Stimulated activated CD4-positive, alpha-beta T cell treated with anti-CD3 and anti-CD28 coated beads, Interleukin-15, amount 100 ng/mL, for 48 hours (primary cell): ENCODE results near the gene ZNF44.

Experiments used
- DNase-seq, 2 donors: peaks; one replicate each; pipeline ENCODE4 v3.0.0-alpha.2; 2020; ENCODE audit warnings: low read depth in 2 of 2

ZNF44 gene

DNA sequence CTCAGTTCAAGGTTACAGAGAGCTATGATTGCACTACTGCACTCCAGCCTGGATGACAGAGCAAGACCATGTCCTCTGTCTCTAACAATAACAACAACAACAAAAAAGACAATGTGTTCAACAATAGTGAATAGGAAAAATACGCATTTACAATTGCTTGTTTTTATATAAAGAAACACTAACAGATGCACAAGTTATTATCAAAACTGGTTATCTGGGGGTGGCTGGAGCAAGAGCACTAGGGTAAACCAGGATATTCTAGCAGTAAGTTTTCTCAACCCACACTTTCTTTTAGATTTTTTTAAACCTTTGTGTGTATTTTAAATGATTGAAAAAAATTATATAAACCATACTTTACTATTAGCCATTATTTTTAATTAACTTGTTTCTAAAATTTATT, 33.1 kb downstream of the ZNF44 start:
- no peak for DNase-seq

DNA sequence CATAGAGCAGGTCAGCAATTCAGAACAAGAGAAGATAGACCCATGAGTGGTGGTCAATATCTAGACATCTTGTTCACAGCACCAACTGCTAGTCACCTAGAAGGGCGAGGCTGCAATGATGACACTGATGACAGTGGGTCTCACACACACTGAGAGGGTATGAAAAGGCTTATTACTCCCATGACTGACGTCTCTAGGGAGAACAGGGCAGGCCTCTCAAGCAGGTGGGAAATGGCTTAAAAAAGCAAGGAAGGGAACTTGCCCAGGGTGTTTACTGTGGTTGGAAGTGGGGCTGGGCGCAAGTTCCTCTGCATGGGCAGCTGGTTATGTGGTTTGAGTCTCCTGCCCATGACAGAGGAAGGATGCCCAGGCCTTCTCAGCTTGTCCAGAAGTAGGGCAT, 33.8 kb downstream of the ZNF44 start:
- DNase-seq, result no peak

DNA sequence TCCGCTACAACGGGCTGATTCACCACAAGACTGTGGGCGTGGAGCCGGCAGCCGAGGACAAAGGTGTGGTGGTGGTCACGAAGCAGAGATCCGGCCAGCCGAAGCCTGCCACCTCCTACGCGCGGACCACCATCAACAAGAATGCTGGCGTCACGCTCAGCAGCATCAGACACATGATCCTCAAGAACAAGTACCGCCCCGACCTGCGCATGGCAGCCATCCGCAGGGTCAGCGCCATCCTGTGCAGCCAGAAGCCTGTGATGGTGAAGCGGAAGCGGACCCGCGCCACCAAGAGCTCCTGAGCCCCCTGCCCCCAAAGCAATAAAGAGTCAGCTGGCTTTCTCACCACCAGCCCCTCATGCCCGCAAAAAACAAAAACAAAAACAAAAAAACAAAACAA, 34.4 kb downstream of the ZNF44 start:
- no peak for DNase-seq

DNA sequence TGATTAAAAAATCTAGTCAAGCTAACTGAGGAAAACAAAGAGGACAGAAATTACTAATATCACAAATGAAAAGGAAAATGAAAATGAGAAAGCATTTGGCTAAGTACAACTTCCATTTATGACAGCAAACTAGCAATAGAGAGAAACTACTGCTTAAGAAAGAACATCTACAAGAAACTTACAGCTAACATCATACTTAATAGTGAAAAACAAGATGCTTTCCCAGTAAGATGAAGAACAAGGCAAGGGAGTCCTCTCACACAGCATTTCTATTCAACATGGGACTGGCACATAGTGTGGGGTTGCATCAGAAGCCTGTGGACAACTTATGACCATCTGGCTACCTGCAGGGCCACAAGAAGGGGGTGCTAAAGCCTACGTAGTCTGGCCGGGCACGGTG, 39.3 kb downstream of the ZNF44 start:
- DNase-seq, result no peak

DNA sequence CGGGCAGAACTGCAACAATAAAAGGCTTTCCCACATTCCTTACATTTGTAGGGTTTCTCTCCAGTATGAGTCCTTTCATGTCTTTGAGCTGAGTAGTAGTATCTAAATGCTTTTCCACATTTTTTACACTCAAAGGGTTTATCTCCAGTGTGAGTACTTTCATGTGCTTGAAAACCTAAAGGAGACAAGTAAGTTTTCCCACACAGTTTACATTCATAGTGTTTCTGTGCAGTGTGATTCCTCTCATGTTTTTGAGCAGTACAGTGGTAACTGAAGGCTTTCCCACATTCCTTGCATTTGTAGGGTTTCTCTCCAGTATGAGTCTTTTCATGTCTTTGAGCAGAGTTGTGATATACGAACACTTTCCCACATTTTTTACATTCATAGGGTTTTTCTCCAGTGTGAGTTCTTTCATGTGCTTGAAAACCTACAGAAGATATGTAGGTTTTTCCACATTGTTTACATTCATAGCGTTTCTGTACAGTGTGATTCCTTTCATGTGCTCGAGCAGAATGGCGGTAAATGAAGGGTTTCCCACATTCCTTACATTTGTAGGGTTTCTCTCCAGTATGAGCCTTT, 47.0 kb downstream of the ZNF44 start:
- DNase-seq, result no peak

DNA sequence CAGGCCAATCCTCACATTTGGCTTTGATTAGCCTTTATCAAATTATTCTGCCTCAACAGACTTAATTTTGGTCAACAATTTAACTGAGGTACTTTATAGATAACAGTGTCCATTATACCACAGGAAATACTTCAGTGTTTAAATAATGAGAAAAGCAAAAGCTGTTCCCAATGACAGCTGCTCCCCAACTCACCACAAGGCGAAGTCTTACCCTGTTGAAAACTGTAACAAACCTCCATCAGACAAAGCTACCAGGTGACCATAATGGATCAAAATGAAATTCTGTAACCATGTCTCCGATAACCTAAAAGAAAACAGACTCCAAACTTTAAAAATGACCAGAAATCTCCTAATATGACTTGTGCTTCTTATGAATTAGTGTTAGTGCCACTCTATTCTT, 50.3 kb downstream of the ZNF44 start:
- no peak for DNase-seq

DNA sequence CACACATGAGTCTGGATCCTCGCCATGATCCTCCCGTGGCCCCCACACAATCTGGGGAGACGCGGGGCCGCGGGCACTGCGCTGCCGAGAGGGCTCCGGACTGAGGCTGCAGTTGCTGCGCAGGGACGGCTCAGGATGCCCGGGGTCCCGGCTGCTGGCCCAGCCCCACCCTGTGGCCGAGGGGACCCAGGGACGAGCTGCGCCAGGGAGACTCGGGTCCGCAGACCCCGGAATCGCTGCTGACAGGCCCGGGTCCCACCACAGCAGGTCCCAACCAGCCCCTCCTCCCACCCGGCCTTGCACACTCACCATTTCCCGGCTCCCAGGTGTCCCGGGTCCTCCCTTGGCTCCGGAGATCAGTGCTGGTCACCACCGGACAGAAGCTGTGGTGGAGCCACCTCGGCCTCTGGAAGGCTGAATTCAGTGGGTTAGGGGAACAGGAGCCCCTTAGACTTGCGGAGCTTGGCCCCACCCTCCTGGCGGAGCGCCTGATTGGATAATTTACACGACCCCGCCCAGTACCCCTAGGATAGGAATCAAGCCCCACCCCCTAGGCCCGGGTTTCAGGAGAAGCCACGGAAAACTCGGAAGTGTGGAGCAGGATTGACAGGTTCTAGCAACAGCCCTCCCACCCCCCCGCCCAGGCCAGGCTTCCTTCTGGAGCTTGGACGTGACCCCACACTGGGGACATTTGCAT, 57.4 kb downstream of the ZNF44 start:
- DNase-seq, result no peak

DNA sequence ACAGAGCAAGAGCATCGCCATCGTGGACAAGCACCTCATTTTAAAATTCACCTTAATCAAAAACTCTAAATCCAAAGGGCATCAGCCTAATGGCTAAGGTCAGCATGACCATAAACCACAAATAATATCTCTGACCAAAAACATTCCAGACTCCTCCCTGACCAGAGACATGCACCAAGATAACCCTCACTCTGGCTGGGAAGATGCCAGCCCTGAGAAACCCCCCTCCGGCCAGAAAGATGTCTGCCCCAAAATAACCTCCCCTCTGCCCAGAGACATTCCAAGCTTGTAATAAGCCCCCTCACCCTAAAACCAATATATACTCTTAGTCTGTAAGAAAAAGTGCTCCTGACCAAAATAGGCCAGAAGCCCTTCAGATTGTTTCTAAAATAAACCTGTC, 61.7 kb downstream of the ZNF44 start:
- no peak for DNase-seq

DNA sequence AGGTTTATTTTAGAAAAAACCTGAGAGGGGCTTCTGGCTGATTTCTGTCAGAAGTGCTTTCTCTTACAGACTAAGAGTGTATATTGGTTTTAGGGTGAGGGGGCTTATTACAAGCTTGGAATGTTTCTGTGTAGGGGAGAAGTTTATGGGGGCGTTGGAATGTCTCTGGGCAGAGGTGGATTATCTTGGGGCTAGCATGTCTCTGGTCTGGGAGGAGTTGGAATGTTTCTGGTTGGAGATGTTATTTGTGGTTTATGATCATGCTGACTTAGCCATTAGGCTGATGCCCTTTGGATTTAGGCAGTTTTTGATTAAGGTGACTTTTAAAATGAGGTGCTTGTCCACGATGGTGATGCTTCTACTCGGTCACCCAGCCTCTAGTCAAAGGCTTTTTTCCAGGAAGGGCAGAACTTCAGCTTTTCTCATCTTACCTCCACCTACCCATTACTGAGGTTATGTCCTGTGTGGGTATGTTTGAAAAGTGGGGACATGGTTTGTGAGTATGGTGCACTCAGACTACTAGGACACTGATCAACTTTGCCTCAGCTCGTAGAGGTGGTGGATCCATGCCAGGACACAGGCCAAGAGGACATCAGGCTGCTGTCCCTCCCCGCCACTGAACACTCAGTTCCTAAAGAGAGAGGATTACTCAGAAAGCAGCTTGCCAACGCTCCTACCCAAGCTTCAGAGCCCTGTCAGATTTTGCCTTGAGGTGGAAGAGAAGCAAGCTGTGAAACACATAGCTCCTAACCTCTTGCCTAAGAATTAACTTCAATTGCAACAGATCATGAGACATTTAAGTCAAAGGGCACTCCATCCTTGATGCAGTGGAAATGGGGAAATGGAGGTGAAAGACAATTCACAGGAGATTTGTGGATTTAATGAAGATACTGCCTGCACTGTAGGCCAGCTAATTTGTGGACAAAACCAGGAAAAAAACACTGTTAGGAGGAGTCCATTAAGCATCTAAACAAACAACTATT, 63.6 kb downstream of the ZNF44 start:
- DNase-seq, result no peak

DNA sequence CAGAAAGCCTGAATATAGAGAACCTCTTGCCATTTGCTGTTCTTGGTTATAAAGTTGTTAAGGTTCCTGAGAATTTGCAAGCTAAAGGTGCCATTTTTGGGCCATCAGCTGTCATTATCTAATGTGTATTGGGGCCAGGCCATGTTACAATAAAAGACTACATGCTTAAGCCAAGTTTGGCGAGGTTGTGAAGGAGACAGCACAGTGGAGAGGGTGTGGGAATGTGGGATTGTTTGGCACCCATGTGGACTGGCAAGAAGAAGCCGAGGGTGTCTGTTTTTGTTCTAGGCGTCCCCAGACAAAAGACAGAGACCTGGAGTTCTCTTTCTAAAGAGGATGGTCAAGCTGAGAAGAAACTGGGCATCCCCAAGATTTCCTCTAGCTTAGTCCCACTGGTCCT, 64.7 kb downstream of the ZNF44 start:
- DNase-seq, result no peak

DNA sequence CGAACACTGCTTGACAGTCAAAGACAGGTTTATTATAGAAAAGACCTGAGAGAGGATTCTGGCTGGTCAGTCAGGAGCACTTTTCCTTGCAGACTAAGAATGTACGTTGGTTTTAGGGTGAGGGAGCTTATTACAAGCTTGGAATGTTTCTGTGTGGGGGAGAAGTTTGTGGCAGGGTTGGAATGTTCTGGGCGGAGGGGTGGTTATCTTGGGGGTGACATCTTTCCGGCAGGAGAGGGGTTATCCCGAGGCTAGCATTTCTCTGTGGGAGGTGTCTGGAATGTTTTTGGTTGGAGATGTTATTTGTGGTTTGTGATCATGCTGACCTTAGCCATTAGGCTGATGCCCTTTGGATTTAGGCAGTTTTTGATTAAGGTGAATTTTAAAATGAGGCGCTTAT, 70.0 kb downstream of the ZNF44 start:
- no peak for DNase-seq

DNA sequence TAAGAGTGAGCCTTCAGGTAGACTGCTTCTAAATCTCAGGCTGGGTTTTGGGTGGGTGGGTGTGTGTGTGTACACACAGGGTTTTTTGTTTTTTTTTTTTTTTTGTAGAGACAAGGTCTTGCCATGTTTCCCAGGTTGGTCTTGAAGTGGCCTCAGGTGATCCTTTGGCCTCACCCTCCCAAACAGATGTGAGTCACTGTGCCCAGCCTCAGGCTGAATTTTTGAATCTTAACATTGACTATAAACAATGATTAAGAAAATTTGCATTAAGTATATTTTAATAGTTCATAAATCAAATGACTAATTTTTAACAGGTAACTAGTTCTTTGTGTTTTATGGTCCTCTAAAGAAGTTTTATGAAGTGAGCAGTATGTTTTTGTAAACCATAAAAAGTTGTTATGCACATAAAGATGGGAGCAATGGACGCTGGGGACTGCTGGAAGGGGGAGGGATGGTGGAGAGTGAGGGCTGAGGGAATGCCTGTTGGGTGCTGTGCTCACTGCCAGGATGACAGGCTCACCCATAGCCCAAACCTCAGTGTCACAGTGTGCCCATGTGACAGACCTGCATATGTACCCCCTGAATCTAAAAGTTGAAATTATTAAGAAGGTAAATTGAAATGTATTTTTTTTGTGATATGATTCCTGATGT, 71.6 kb downstream of the ZNF44 start:
- no peak for DNase-seq
